ENCODE data around the gene C3orf38.

- TF ChIP-seq, protein P1, sequence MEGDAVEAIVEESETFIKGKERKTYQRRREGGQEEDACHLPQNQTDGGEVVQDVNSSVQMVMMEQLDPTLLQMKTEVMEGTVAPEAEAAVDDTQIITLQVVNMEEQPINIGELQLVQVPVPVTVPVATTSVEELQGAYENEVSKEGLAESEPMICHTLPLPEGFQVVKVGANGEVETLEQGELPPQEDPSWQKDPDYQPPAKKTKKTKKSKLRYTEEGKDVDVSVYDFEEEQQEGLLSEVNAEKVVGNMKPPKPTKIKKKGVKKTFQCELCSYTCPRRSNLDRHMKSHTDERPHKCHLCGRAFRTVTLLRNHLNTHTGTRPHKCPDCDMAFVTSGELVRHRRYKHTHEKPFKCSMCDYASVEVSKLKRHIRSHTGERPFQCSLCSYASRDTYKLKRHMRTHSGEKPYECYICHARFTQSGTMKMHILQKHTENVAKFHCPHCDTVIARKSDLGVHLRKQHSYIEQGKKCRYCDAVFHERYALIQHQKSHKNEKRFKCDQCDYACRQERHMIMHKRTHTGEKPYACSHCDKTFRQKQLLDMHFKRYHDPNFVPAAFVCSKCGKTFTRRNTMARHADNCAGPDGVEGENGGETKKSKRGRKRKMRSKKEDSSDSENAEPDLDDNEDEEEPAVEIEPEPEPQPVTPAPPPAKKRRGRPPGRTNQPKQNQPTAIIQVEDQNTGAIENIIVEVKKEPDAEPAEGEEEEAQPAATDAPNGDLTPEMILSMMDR (conservative IDR thresholded peaks at IDR 0.05): no peak
- no peak for TF ChIP-seq EZH2 (IDR thresholded peaks at IDR 0.05; ENCODE audit: low read depth)
Measured at GRCh38 chr3:88149101-88149508, 654 bp upstream of the C3orf38 start.
